Adipocyte (in vitro differentiated cells): Measurements from ENCODE around the gene ELAVL3.

Experiments used
- DNase-seq: peaks from one replicate; pipeline ENCODE4 v3.0.0-alpha.2; 2015; ENCODE audit warnings: low read depth
- H3K27me3 ChIP-seq: replicated peaks from 2 replicates; pipeline ENCODE4 v1.7.0; 2013; ENCODE audit warnings: mild to moderate bottlenecking, low read length, moderate library complexity; ENCODE audit not compliant: control insufficient read depth, insufficient read depth
- H3K36me3 ChIP-seq: 2 replicates; pipeline ENCODE4 v1.7.0; 2013; ENCODE audit warnings: low read length, mild to moderate bottlenecking, moderate library complexity; ENCODE audit not compliant: control insufficient read depth, insufficient read depth, severe bottlenecking
- H3K4me1 ChIP-seq: 2 replicates; pipeline ENCODE4 v1.7.0; 2013; ENCODE audit warnings: mild to moderate bottlenecking, low read length, moderate library complexity; ENCODE audit not compliant: control insufficient read depth, insufficient read depth
- H3K4me3 ChIP-seq: 2 replicates; pipeline ENCODE4 v1.7.0; 2013; ENCODE audit warnings: mild to moderate bottlenecking, low read length, moderate library complexity
- H3K9ac ChIP-seq: 2 replicates; pipeline ENCODE4 v1.7.0; 2013; ENCODE audit warnings: mild to moderate bottlenecking, low read length, moderate library complexity
- H3K9me3 ChIP-seq: 2 replicates; pipeline ENCODE4 v1.7.0; 2013; ENCODE audit warnings: mild to moderate bottlenecking, low read length, moderate library complexity; ENCODE audit not compliant: control insufficient read depth

Gene ELAVL3

DNA sequence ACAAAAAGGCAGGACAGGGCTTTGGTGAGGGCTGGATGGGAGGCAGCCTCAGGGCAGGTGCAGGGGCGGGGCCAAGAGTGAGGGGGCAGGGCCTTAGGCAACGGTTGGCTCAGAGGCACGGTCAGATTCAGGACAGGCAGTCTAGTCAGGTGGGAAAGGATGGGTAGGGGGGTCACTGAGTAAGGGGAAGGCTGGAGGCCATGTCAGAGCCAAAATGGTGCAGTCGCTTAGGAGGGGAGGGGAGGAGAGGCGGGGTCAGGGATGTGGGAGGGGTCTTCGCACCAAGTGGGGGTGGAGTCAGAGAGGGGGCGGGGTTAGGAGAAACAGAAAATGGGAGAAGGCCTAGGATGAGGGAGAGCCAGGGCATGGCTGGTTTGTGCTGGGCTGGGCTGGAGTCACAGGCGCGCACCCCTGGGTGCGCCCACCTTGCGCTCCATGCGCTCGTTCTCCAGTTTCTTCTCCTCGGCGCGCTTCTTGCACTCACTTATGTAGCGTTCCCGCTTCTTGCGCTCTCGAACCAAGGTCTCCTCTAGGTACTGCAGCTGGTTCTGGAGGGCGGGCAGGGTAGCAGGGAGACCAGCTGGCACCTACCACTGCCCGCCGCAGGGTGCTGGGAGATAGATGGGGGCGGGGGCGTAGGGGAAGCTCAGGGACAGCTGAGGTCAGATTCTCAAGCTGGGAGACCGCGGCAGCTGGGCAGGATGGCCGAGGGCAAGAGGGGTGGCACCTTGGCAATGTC, 55.0 kb downstream of the ELAVL3 start:
- no peaks in the 10 kb centered on the region for H3K36me3 ChIP-seq
- H3K27me3 ChIP-seq: peaks cover 21% of the 10 kb centered on the region
- no peak overlapping the region for H3K4me3 ChIP-seq
- DNase-seq: no peak
- no peaks in the 10 kb centered on the region for H3K9me3 ChIP-seq
- H3K4me1 ChIP-seq: peaks cover under 1% of the 10 kb centered on the region
- H3K9ac ChIP-seq: no peak overlapping the region

DNA sequence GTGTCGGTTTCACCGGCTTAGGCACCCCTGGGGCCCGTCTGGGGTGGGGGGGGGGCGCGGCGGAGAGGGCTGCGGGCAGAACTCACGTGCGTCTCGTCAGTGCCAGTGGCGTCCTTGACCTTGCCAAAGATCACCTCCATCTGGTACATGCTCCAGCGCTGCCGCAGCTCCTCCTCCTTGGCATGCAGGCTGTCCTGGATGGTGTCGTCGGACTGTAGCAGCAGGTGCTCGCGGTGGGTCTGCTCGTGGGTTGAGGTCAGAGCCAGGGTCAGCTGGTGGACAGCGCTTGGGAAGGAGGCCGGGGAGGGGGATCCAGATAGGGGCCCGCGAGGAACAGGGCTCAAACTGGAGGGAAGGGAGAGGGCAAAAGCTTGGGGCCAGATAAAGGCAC, 57.1 kb downstream of the ELAVL3 start:
- H3K36me3 ChIP-seq: no peaks in the 10 kb centered on the region
- no peak overlapping the region for H3K9ac ChIP-seq
- H3K9me3 ChIP-seq: no peaks in the 10 kb centered on the region
- DNase-seq: no peak
- H3K4me1 ChIP-seq: peaks cover 10% of the 10 kb centered on the region
- no peak overlapping the region for H3K4me3 ChIP-seq
- H3K27me3 ChIP-seq: peaks cover 39% of the 10 kb centered on the region

DNA sequence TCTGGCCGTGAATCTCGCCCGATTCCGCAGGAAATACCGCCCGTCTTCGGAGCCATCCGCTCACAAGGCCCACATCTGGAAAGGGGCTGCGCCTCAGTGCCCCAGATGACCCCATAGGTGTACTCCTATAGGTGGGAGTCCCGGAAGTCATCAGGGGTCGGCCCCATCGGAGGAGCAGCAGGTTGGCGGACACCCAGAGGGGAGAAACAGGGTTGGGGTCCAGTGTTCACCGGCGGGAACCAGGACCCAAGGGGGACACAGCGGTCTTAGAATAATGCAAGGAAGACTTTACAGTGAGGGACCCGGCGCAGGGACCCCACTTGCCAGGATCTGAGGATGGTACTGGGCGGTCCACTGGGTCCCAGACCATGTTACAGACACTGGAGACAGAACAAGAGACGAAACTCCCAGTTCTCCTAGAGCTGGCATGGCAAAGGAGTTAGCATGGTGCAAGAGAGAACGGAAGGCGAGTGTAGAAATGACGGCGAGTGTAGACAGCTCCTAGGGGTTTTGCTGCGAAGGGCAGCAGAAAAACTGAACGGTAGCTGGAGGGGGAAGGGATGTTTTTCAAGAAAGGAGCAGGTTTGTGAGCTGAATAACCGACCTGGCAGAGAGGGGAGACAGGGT, 57.6 kb downstream of the ELAVL3 start:
- Histone ChIP-seq H3K9ac (no peak overlapping the region), H3K4me1 (peaks cover 12% of the 10 kb centered on the region), H3K27me3 (peaks cover 42% of the 10 kb centered on the region), H3K9me3 (no peaks in the 10 kb centered on the region), H3K4me3 (no peak overlapping the region), H3K36me3 (no peaks in the 10 kb centered on the region)
- no peak for DNase-seq

DNA sequence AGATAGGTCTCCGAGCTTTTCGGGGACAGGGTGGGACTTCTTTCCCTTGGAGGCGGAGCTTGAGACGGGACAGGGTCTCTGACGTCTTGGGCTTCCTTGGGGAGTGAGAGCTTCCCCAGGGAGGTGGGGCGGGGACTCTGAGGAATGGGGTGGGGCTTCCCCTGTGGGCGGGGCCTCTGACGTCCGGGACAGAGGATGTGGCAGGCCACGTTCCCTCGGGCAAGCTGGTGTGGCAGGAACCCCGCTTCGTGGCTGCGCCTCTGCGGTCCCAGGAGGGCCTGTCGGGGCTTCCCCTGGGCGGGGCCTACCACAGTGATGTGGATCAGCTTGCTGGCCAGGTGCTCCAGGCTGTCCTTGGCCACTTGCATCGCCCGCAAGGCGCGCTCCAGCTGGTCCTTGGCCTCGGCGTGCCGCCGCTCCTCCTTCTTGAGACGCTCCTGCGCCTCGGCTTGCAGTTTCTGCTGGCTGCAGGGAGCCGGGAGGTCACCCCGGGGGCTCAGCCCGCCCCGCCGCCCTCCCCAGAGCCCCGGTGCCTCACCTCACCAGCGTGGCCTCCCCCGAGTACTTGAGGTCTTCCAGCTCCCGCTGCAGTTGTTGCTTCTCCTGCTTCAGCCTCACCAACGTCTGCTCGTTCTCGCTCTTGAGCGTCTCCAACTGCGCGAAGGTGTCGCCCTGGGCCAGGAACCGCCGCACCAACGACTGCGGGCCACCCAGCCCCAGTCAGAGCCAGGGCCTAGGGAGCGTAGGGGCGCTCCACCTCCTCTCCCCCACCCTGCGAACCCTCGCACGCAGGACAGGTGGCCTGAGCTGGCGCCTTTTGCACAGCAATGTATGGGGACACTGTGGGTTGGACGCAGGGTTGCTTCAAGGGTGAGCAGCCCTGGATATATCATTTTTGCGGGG, 58.4 kb downstream of the ELAVL3 start:
- Histone ChIP-seq H3K9ac (no peak overlapping the region), H3K4me3 (no peak overlapping the region), H3K4me1 (peaks cover 12% of the 10 kb centered on the region), H3K36me3 (no peaks in the 10 kb centered on the region), H3K27me3 (peaks cover 46% of the 10 kb centered on the region), H3K9me3 (no peaks in the 10 kb centered on the region)
- DNase-seq: peak; percentile 51

DNA sequence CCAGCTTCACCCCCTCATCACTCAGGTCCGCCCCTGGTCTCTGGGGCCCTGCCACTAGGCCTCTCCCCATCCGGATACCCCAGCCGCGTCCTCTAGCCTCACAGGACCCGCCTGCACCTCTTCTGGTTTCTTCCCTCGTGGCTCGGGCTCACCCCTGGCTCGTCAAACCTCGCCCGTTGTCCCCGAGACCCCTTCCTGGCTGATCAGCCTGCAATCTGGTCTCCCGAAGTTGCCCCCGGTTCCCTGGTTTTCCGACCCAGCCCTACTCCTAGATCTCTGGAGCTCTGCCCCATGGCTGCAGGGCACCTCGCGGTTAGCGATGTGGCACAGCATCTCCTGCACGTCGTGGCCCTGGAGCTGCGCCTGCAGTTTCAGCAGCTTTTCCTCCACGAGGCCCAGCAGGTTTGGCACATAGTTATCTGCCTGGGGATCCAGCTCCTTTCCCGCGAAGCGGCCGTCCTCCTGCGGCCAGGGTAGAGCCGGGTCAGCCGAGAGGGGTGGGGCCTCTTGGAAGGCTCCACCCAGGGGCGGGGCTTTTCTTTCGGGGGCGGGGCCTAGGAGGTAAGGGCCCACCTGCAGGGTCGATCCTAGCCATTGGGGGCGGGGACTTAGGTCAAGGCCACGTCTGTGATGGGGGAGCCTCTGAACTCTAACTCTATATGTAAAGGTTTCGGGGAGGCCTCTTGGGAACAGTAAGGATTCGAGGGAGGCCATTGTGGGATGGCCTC, 59.3 kb downstream of the ELAVL3 start:
- Histone ChIP-seq H3K9me3 (no peaks in the 10 kb centered on the region), H3K27me3 (peaks cover 49% of the 10 kb centered on the region), H3K4me3 (no peak overlapping the region), H3K9ac (no peak overlapping the region), H3K4me1 (peaks cover 12% of the 10 kb centered on the region), H3K36me3 (no peaks in the 10 kb centered on the region)
- DNase-seq: peak; percentile 9

DNA sequence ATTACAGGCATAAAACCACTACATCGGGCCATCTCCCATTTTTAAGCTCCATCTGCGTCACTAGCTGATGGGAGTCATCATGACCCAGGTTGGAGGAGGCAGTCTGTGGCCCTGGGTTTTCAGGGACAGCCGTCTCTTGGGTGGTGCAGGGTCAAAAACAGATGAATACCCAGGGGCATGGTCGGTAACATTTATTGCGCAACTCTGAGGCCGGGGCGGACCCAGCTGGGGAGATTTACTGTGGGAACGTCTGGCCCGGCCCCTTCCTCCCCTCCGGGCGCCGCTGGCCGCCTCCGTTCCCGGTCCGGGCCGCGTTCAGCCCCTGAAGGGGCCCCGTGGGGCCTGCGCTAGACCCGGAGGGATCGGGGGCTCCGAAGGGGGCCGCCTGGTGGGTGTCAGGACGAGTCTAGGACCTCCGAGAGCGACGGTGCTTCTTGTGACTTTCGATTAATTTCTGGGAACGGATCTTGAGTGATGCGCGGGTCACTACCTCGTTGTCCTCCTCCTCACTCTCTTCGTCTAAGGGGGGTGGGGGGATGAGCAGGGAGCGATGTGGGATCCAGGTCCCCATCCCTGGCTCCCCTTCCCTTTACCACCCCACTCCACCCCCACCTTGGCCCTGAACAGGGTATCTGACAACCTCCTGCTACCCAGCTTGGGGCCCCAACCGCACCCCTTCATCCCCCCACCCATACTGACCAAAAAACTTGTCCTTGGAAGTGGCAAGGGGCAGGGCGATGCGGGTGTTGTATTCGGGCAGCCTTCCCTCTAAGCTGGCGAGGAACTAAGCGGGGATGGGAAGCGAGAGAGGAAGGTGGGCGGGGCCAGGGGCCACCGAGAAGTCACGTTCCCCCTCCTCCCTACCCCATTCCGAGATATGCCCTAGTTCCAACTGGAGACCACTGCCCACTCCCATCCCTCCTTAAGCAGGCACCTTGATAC, 60.1 kb downstream of the ELAVL3 start:
- H3K9ac ChIP-seq: no peak overlapping the region
- H3K4me3 ChIP-seq: no peak overlapping the region
- DNase-seq: peak; percentile 53
- peaks cover 12% of the 10 kb centered on the region for H3K4me1 ChIP-seq
- no peaks in the 10 kb centered on the region for H3K9me3 ChIP-seq
- peaks cover 49% of the 10 kb centered on the region for H3K27me3 ChIP-seq
- no peaks in the 10 kb centered on the region for H3K36me3 ChIP-seq

DNA sequence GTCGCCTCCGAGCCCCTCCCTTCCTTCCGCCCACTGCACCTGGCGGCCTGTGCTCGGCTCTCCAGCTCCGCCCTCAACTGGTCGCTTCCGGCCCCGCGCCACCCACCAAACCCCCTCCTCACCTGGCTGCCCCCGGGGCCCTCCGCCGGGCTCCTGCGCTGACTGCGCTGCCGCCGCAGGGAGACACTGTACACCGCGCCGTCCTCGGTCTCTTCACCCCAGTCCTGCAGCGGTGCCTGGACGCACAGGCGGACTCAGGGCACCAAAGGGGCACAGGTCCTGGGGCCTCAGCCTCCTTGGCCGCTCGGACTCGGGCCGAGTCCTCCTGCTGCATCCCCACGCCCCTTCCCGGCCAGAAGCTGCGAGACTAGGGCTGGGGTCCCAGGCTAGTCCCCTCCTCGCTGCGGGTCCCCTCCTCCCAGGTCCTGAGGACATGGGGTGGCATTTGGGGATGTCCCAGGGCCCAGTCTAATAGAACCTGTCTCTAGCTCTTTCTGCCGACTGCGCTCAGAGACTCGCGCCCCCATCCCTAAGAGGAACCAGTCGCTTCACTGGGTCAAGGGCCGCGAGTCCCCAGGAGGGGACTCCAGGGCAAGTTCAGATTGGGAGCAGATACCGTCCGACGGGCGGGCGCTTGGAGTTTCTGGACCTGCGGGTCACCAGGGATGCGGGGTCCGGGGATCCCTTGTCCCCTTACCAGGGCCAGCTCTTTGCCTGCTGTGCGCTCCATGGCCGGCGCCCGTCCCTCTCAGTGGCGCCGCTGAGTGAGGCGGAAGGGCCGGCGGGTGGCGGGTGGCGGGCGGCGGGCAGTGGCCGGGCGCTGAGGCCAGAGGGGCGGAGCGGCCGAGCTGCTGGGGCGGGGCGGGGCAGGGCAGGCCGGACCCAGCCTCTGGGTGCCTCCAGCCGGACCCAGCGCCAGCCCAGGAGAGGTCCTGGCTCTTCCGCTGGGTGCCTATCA, 62.0 kb downstream of the ELAVL3 start, which contains the start of gene RGL3:
Gene RGL3 (minus strand): TSS at position 766 of the 958 bp plus-strand sequence. CDS start 36 bp downstream, at position 730.
- H3K4me1 ChIP-seq: peaks cover 12% of the 10 kb centered on the region
- H3K4me3 ChIP-seq: peak within 1 kb of the TSS; percentile 76
- H3K9ac ChIP-seq: peak within 1 kb of the TSS; percentile 19
- DNase-seq: peak; percentile 35
- H3K36me3 ChIP-seq: no peaks in the 10 kb centered on the region
- peaks cover 49% of the 10 kb centered on the region for H3K27me3 ChIP-seq
- no peaks in the 10 kb centered on the region for H3K9me3 ChIP-seq

DNA sequence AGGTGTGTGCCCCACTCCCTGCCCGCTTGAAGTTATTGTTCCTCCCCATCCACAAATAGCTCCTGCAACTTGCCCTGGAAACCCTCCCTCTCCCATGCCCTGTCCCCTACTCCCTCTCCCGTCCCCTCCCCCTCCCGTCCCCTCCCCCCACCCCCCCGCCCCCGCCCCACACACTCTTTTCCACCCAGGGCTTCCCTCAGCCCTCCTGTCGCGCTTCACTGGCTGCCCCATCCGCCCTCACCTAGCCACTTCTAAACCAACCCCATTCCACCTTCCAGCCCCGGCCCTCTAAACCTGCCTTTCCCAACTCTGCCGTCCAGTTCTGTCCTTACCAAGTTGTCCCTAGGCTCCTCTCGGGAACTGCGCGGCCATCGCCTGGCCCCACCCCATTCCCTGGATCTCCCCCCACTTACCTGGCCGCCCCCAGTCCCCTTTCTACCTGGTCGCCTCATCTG, 62.7 kb downstream of the ELAVL3 start:
- no peak for DNase-seq
- Histone ChIP-seq H3K9ac (no peak overlapping the region), H3K36me3 (no peaks in the 10 kb centered on the region), H3K4me3 (no peak overlapping the region), H3K4me1 (peaks cover 12% of the 10 kb centered on the region), H3K27me3 (peaks cover 44% of the 10 kb centered on the region), H3K9me3 (no peaks in the 10 kb centered on the region)

DNA sequence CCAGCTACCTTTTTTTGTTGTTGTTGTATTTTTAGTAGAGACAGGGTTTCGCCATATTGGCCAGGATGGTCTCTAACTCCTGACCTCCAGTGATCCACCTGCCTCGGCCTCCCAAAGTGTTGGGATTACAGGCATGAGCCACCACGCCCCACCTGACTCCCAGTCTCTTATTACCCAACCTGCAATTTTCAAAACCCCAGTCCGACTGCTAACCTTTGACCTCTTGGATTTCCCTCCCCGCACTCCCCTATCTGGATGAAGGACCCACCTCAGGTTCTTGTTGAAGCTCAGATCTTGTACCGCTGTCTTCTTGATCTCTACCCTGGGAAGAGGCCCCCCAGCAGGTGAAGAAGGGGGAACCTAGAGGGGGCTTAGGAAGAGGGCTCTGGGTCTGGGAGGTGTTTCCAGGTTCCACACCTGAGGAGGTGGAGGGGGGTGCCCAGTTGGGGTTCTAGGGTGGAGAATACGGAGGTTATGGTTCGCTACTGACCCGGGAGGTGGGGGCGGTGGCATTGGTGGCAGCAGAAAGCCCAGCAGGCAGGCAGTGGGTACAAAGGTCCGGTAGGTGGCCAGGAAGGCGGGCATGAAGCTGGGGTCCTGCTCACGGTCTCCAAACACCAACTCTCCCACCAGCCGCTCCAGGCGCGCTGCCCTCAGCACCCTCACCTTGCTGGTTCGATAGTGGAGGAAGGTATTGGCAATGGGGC, 64.3 kb downstream of the ELAVL3 start:
- no peak overlapping the region for H3K4me3 ChIP-seq
- peaks cover 35% of the 10 kb centered on the region for H3K27me3 ChIP-seq
- H3K36me3 ChIP-seq: no peaks in the 10 kb centered on the region
- H3K4me1 ChIP-seq: peaks cover 12% of the 10 kb centered on the region
- H3K9me3 ChIP-seq: no peaks in the 10 kb centered on the region
- no peak overlapping the region for H3K9ac ChIP-seq
- no peak for DNase-seq
